HEK293 (cell line): ENCODE measurements around the gene SEC24B.

Experiments
- CTCF ChIA-PET: fragments of 350-600 bp; formaldehyde crosslinking; extraction: SDS; loops from one replicate; lab custom pipeline; 2021; ENCODE audit warnings: antibody characterized with exemption; lab: Yijun Ruan, JAX
- POLR2A ChIA-PET: fragments of 300-600 bp; formaldehyde crosslinking; extraction: SDS; loops from one replicate; lab custom pipeline; 2020; ENCODE audit warnings: antibody characterized with exemption, inconsistent platforms; lab: Yijun Ruan, JAX
- H3K27ac ChIP-seq: fragments of 200-500 bp; sonication (Bioruptor generic); 2 replicates; pipeline ENCODE4 v1.5.1; 2014; ENCODE audit warnings: low read depth, low read length, control low read depth, inconsistent platforms; ENCODE audit errors: extremely low read depth
- H3K36me3 ChIP-seq, 2 experiments: fragments of 200-500 bp in 1 of 2; sonication (Bioruptor generic) in 1 of 2; 1 replicate in 1 of 2; 2 replicates in 1 of 2; pipeline ENCODE4 v1.5.1; 2014 to 2017; ENCODE audit warnings: inconsistent platforms in 2 of 2, low read length in 2 of 2; ENCODE audit not compliant: control insufficient read depth in 2 of 2, insufficient read depth in 1 of 2
- H3K4me1 ChIP-seq: fragments of 200-500 bp; sonication (Bioruptor generic); 2 replicates; pipeline ENCODE4 v1.5.1; 2014; ENCODE audit warnings: mild to moderate bottlenecking, low read length, inconsistent platforms; ENCODE audit not compliant: control insufficient read depth, insufficient read depth
- H3K4me3 ChIP-seq: 2 replicates; pipeline ENCODE4 v1.5.1; 2011; ENCODE audit warnings: low read depth, mild to moderate bottlenecking, control low read depth, low read length, moderate library complexity
- H3K9me3 ChIP-seq: fragments of 200-500 bp; sonication (Bioruptor generic); 2 replicates; pipeline ENCODE4 v1.5.1; 2014; ENCODE audit warnings: low read depth, low read length, inconsistent platforms; ENCODE audit not compliant: control insufficient read depth, insufficient read depth
- GLIS2 ChIP-seq: fragments of 450-650 bp; formaldehyde crosslinking; IDR thresholded peaks from 2 replicates; pipeline ENCODE4 v1.5.1; 2016; ENCODE audit warnings: missing biosample characterization, missing genetic modification characterization
- KLF7 ChIP-seq: fragments of 450-650 bp; formaldehyde crosslinking; IDR thresholded peaks from 2 replicates; pipeline ENCODE4 v1.5.1; 2016; ENCODE audit warnings: missing biosample characterization, missing genetic modification characterization, borderline replicate concordance
- PRDM2 ChIP-seq: fragments of 450-650 bp; formaldehyde crosslinking; IDR thresholded peaks from 2 replicates; pipeline ENCODE4 v1.5.1; 2016; ENCODE audit warnings: missing biosample characterization, missing genetic modification characterization, borderline replicate concordance
- SETDB1 ChIP-seq: IDR thresholded peaks from one replicate; pipeline ENCODE4 v1.6.1; 2017; ENCODE audit warnings: mild to moderate bottlenecking, low read length, moderate library complexity, mixed read lengths; ENCODE audit not compliant: insufficient read length
- WT1 ChIP-seq: fragments of 450-650 bp; formaldehyde crosslinking; IDR thresholded peaks from 2 replicates; pipeline ENCODE4 v1.5.1; 2016; ENCODE audit warnings: missing biosample characterization, missing genetic modification characterization
- ZBTB44 ChIP-seq: fragments of 450-650 bp; IDR thresholded peaks from 2 replicates; pipeline ENCODE4 v1.5.1; 2018; ENCODE audit warnings: missing biosample characterization, mild to moderate bottlenecking, missing genetic modification characterization
- ZFHX2 ChIP-seq: fragments of 450-650 bp; formaldehyde crosslinking; conservative IDR thresholded peaks from 2 replicates; pipeline ENCODE4 v1.5.1; 2016; ENCODE audit warnings: missing biosample characterization, missing genetic modification characterization
- ZNF223 ChIP-seq: fragments of 450-650 bp; formaldehyde crosslinking; IDR thresholded peaks from 2 replicates; pipeline ENCODE4 v1.5.1; 2016; ENCODE audit warnings: missing biosample characterization, missing genetic modification characterization
- ZNF324 ChIP-seq: fragments of 450-650 bp; formaldehyde crosslinking; IDR thresholded peaks from 2 replicates; pipeline ENCODE4 v1.5.1; 2016; ENCODE audit warnings: missing biosample characterization, missing genetic modification characterization
- ZNF350 ChIP-seq: fragments of 450-650 bp; formaldehyde crosslinking; IDR thresholded peaks from 2 replicates; pipeline ENCODE4 v1.5.0; 2017; ENCODE audit warnings: missing biosample characterization, mild to moderate bottlenecking, missing genetic modification characterization
- ZNF530 ChIP-seq: fragments of 450-650 bp; formaldehyde crosslinking; IDR thresholded peaks from 2 replicates; pipeline ENCODE4 v1.5.1; 2016; ENCODE audit warnings: low read depth, missing biosample characterization, missing genetic modification characterization
- ZNF658 ChIP-seq: fragments of 450-650 bp; formaldehyde crosslinking; IDR thresholded peaks from 2 replicates; pipeline ENCODE4; 2016; ENCODE audit warnings: missing biosample characterization, missing genetic modification characterization
- ZNF768 ChIP-seq: fragments of 450-650 bp; formaldehyde crosslinking; IDR thresholded peaks from 2 replicates; pipeline ENCODE4 v1.5.1; 2018; ENCODE audit warnings: missing biosample characterization, mild to moderate bottlenecking, missing genetic modification characterization

SEC24B gene

GRCh38 chr4:109547394-109547793 lies 113.8 kb downstream of the SEC24B start:
- H3K27ac ChIP-seq: no peak overlapping the region
- ChIA-PET CTCF (interaction anchor here (0.6 kb wide), 1 partner anchor 19 kb away, joined by 3 read pairs; no protein-coding TSS in a partner anchor), POLR2A (interaction anchor here (0.9 kb wide), 1 partner anchor 12 kb away, joined by 3 read pairs; the partner anchor contains the start of gene MCUB)
- no peaks in the 10 kb centered on the region for H3K4me1 ChIP-seq
- TF ChIP-seq ZBTB44 (tag by site-specific recombination): 0 out of 2 replicates have a peak, but pooled peaks have one; percentile 51
- no peak for TF ChIP-seq WT1 (tag by site-specific recombination)
- H3K36me3 ChIP-seq: peaks cover 0 to 20% of the 10 kb centered on the region in 2 experiments; a peak in 2 of 3 replicates
- no peak overlapping the region for H3K4me3 ChIP-seq
- no peaks in the 10 kb centered on the region for H3K9me3 ChIP-seq

DNA sequence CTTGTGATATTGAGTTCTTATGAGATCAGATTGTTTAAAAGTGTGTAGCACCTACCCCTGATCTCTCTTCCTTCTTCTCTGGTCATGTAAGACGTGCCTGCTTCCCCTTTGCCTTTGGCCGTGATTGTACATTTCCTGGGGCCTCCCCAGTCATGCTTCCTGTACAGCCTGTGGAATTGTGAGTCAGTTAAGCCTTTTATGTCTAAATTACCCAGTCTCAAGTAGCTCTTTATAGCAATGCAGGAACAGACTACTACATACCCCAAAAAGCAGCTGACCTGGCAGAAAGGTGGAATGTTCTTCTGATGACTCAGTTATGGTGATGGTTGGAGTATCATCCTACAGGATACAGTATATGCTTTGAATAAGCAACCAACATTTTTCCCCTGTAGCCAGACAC lies 115.0 kb downstream of the SEC24B start:
- Histone ChIP-seq H3K27ac (no peak overlapping the region), H3K9me3 (no peaks in the 10 kb centered on the region), H3K36me3 (peaks cover 0 to 10% of the 10 kb centered on the region in 2 experiments; a peak in 2 of 3 replicates), H3K4me1 (no peaks in the 10 kb centered on the region), H3K4me3 (no peak overlapping the region)
- POLR2A ChIA-PET: no interaction called here
- CTCF ChIA-PET: no interaction called here
- TF ChIP-seq ZNF223 (tag by site-specific recombination) (no peak), PRDM2 (tag by site-specific recombination) (no peak), ZNF658 (no peak), ZNF768 (tag by site-specific recombination) (no peak), SETDB1 (peak; percentile 41), KLF7 (tag by site-specific recombination) (no peak), ZNF324 (tag by site-specific recombination) (no peak), GLIS2 (tag by site-specific recombination) (no peak)
- TF ChIP-seq, all 188 proteins: peak for 1

- ChIA-PET CTCF (interaction anchor here (0.6 kb wide), 1 partner anchor 130 kb away, joined by 6 read pairs; no protein-coding TSS in a partner anchor), POLR2A (no interaction called here)
- Histone ChIP-seq H3K4me3 (no peak overlapping the region), H3K36me3 (no peaks in the 10 kb centered on the region), H3K9me3 (no peaks in the 10 kb centered on the region), H3K4me1 (no peaks in the 10 kb centered on the region), H3K27ac (no peak overlapping the region)
- TF ChIP-seq ZNF530 (no peak), ZNF350 (no peak), ZFHX2 (tag by site-specific recombination) (no peak)
Measured at GRCh38 chr4:109552237-109552636, 118.6 kb downstream of the SEC24B start.
